ENCODE data around the gene VPS33B.
A peak's percentile ranks its signal among the peaks of the same experiment; 100 is the strongest.

Gene VPS33B

DNA sequence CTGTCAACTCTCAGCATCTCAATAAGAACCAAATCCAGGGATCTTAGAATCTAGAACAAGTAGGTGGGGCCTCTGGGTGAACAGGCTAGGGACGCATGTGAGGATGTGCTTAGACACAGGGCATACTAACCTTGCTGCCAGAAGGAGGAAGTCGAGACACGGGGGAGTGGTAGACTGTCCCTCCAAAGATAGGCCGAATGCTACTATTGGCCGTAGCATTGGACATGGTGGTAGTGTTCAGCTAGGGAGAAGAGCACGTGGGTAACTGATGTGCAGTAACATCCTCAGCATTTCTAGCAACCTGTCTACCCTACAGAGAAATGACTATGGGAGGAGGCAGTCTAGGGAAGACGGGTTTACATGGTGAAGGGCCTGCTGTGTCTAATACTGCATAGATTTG lies 52.1 kb downstream of the VPS33B start:
- no peak for DNase-seq

GRCh38 chr15:90968434-90968833 lies 54.0 kb downstream of the VPS33B start:
- no peak for DNase-seq

DNA sequence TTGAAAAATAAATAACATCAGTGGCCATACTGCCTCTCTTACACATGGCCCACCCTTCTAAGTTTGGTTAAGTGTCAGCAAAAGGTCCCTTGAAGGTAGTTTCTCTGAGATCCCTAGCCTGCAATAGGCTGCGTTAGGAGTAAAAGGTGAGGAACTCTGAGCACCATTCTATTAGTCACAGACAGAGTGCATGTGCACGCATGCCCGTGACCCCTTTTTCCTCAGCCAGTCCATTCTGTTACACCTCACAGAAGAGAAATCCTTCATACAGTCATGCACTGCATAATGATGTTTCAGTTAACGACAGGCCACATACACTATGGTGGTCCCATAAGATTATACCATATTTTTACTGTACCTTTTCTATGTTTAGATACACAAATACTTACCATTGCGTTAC lies 55.2 kb downstream of the VPS33B start:
- DNase-seq = no peak

- no peak for DNase-seq
Measured at GRCh38 chr15:90966262-90966661, 56.1 kb downstream of the VPS33B start.

- DNase-seq = no peak
Measured at GRCh38 chr15:90962021-90962420, 60.4 kb downstream of the VPS33B start.

DNA sequence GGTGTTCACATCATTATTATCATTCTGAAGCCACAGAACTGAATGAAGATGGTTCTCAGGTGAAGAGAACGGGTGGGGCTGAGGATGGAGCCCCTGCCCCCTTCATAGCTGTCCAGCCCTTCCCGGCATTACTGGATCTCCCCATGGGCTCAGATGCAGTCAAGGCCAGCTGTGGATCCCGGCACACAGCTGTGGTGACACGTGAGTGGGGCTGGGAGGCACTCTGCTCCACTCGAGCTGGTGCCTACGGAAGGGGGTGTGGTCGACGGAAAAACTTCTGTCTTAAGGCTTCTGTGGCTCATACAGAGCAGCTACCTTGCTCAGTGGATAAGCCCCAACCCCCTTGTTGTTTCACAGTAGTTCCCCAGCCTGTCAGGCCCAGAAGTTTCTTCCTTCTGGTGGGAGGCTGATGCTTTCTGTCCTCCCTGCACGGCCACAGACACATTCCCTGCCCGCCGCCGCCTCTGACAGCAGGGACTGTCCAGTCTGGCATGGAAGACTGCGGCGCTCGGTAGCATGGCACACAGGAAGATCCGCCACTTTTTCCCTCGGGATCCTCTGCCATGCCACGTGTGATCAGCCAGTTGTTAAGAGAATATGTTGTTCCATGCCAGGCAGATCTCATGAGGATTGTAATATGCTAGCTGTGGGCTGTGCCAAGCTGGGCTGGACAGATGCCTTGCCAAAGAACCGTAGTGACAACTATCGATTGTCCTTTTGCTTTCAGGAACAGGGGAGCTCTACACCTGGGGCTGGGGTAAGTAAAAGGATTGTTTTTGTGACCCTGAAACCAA lies 61.9 kb downstream of the VPS33B start:
- DNase-seq = peak in 1 of 2 experiments; percentile 39

- DNase-seq = peak; percentile 69 to 73
Measured at GRCh38 chr15:90959894-90960293, 62.5 kb downstream of the VPS33B start.

GRCh38 chr15:90959028-90959595 lies 63.3 kb downstream of the VPS33B start:
- no peak for DNase-seq

DNA sequence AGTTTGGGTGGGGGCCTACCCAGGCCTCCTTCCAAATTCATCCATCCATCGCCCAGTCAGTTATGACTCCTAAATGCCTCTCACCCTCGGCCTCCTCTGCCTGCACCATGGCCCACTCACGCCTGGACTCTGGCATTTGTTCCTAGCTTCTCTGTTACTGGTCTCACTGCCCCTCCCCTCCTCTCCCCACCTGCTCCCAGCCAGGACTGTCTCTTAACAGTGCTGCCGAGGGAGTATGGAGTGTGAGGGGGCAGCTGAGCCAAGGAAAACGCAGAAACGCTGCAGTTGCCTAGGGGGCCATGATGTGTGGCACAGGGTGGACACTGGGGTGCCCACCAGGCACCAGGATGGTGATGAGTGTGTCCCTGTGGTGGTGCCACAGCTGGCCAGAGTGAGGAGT lies 64.6 kb downstream of the VPS33B start:
- no peak for DNase-seq

DNA sequence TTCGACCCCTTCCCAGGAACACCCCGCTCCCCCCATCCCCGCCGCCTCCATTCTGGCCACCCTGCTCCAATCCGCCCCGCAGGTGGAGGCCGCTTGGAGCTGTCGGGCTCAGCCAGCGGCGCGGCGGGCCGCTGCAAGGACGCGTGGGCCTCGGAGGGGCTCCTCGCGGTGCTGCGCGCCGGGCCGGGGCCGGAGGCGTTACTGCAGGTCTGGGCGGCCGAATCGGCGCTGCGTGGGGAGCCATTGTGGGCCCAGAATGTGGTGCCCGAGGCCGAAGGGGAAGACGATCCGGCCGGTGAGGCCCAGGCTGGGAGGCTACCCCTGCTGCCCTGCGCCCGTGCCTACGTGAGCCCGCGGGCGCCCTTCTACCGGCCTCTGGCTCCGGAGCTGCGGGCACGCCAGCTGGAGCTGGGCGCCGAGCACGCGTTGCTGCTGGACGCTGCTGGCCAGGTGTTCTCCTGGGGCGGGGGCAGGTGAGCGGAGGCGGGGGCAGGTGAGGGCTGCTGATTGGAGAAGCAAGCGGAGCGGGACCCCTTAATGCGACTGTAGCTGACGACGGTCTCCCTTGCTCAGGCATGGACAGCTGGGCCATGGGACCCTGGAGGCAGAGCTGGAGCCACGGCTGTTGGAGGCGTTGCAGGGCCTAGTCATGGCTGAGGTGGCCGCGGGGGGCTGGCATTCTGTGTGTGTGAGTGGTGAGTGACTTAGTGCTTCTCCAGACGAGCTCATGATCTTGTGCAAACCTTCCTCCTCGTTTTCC lies 65.2 kb downstream of the VPS33B start:
- no peak for DNase-seq

DNA sequence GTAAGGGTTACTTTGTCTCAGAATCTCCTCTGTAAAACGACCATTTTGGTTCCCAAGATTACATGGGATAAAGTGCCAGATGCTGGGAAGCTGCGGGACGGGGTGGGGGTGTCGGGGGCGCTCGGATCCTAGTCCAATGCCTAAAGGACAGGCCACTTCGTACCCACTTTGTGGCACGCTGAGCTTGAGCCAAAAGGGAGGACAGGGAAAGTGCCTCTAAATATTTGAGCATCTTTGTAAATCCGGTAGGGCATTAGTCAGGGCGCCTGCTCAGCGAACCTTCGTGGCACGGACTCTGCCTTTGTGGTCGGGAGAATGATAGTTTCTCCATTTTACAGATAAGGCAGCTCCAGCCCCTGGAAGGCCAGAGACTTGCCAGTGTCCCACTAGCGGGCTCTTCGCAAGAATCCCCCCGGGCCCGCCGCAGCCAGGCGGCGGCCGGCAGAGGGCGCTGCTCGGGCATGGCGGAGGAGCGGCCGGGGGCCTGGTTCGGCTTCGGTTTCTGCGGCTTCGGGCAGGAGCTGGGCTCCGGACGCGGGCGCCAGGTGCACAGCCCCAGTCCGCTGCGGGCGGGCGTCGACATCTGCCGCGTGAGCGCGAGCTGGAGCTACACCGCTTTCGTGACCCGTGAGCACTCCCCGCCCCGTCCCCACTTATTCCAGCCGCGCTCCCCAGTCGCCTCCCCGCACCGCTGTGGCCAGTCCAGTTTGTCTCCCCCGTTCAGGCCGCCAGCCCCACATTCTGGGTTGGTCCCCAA lies 65.9 kb downstream of the VPS33B start:
- DNase-seq = no peak

DNA sequence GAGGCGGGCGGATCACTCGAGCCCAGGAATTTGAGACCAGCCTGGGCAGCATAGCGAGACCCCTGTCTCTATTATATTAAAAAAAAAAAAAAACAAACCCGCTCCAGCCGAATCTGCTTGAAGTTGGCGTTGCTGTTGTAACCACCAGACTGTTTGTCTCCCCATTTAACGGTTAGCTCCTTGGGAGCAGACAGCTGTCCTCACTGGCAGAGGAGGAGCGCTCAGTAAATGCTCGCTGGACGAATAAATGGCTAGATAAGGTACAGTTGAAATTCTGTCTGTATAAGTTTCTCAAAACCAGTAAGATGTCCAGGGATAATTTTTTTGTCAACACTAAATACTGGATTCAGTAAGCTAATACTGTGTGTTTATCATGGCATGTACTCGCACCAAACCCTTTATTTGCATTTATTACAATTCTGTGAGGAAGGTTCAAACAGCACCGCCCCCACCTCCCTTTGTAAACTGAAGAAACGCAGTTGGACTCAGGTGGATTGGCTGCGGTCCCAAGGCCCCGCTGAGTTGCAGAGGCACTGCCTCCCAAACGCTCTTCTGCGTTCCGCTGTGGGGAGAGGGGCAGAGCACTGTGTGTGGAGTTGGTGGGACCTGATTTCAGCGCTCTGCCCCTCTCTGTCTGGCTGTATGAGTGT lies 66.6 kb downstream of the VPS33B start:
- DNase-seq = no peak

DNA sequence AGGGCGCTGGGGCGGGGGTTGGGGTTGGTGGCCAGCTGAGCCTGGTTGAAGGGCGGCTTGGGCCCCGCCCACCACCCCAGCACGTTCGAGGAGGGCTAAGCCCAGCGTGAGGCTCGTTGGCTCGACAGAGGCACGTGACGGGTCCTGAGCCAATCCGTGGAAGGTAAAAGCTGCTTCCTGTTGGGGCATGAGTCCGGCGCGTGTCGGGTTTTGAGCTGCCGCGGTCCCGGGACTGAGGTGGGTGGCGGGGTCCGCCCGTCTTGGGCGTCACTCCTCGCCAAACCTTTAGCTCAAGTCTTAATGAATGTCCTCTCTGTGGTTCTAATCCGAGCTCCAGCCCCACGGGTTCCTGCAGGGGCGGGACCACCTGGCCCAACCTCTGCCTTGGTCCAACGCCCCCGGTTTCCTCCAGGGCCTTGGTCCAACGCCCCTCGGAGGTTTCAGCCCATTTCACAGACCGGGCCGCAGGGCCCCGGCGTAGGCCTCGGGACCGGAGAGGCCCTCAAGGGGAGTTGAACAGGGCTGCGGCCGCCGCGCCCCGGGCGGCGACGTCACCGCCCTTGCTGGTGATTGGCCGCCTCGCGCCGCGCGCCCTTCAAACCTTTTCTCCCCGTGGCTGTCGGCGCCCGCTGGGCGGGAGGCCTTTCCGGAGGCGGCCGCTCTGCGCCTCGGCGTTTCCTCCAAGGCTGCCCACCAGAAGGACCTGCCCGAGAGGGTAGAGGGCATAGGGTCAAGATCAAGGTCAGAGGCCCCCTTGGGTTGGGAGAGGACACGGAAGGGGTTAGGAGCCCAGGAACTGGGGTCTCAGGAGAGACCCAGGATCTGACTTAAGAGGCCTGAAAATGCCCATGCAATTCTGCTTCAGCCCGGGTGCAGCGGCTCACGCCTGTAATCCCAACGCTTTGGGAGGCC lies 67.4 kb downstream of the VPS33B start, which contains the start of gene RCCD1:
RCCD1 (plus strand) TSS at position 173 of the 912 bp plus-strand sequence. CDS start 1,851 bp downstream, outside the sequence.
- peak in 1 of 2 experiments; percentile 28 for DNase-seq

DNA sequence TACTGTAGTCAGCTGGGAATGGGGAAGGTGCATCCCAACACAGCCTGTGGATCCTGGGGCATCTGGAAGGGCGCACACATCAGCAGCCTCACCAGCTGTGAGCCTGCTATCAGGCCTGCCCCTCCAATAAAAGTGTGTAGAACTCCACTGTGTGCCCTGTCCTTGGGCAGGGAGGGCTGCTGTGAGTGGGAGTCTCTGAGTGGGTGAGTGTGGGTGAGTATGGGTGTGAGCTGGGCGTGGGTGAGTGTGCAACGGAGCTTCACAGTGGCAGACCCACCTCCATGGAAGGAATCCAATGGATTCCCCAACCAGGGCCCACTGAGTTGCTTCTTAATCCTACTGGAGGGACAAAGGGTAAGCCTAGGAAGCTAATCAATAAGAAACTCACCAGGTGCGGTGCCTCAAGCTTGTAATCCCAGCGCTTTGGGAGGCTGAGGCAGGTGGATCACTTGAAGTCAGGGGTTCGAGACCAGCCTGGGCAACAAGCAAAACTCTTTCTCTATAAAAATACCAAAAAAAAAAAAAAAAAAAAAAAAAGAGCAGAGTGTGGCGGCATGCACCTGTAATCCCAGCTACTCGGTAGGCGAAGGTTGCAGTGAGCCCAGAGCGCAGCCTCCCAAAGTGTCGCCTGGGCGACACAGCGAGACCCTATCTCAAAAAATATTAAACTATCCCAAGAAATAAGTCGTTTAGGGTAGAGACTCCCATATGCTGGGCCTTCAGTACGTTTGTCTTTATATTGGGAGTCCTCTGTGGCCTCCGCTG lies 68.3 kb downstream of the VPS33B start:
- no peak for DNase-seq

GRCh38 chr15:90952901-90953677 lies 69.3 kb downstream of the VPS33B start:
- no peak for DNase-seq

GRCh38 chr15:90950676-90951075 lies 71.7 kb downstream of the VPS33B start:
- no peak for DNase-seq

DNA sequence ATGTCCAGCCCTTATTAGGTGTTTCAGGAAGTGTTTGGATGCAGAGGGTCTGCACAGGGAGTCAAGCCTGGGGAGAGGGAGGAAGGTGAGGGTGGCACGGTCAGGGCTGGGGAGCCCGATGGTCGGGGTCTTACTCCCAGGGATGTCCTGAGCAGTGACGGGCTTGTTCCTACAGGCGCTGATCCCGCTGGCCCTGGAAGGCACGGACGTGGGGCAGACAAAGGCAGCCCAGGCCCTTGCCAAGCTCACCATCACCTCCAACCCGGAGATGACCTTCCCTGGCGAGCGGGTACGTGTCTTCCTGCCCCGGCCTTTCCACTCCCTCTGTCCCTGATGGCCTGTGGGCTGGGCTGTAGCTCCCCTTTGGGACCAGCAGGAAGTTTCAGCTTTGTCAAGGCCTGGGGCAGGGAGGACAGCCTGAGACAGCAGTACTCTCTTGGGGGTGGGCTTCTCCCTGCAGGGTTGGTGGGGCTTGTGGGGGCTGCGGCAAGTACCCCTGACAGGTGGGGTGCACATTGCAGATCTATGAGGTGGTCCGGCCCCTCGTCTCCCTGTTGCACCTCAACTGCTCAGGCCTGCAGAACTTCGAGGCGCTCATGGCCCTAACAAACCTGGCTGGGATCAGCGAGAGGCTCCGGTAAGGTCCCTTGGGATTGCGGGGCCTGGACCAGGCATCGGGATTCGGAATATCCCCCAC lies 72.3 kb downstream of the VPS33B start:
- no peak for DNase-seq

Measured in NCI-H446 (cell line).